DND-41 (cell line): ENCODE measurements around the gene UGT1A5.

Experiments used
- CTCF ChIP-seq: IDR thresholded peaks from 2 replicates; pipeline ENCODE4 v1.5.1; 2012; ENCODE audit warnings: borderline replicate concordance, low read length, moderate library complexity, mild to moderate bottlenecking; ENCODE audit not compliant: poor library complexity, severe bottlenecking; ENCODE audit errors: extremely low read depth
- EZH2 ChIP-seq: IDR thresholded peaks from 3 replicates; pipeline ENCODE4 v1.6.1; 2012; ENCODE audit warnings: borderline replicate concordance, low read depth, mild to moderate bottlenecking, moderate library complexity, low read length, inconsistent platforms; ENCODE audit not compliant: severe bottlenecking

GRCh38 chr2:233794128-233794658 lies 81.5 kb downstream of the UGT1A5 start:
- no peak for TF ChIP-seq CTCF
- TF ChIP-seq EZH2 = no peak
